Retinal pigment epithelial cell (primary cell): ENCODE measurements around the gene SLC6A2.
A peak's percentile ranks its signal among the peaks of the same experiment; 100 is the strongest.
"Not testable (repeated sequence)": the region's sequence is repeated elsewhere in the genome, so short reads cannot be mapped to it uniquely, and the experiment has no call there.

Experiments
- DNase-seq: peaks from one replicate; pipeline ENCODE4 v3.0.0-alpha.2; 2010; ENCODE audit warnings: low read depth
- H3K4me3 ChIP-seq: 2 replicates; pipeline ENCODE4 v1.5.1; 2011; ENCODE audit warnings: mild to moderate bottlenecking, low read length, control low read depth, moderate library complexity
- TF ChIP-seq, protein P1 (sequence below): conservative IDR thresholded peaks from 2 replicates; pipeline ENCODE4 v1.5.1; 2011; ENCODE audit warnings: low read depth, low read length, control low read depth, inconsistent platforms

The SLC6A2 gene

DNA sequence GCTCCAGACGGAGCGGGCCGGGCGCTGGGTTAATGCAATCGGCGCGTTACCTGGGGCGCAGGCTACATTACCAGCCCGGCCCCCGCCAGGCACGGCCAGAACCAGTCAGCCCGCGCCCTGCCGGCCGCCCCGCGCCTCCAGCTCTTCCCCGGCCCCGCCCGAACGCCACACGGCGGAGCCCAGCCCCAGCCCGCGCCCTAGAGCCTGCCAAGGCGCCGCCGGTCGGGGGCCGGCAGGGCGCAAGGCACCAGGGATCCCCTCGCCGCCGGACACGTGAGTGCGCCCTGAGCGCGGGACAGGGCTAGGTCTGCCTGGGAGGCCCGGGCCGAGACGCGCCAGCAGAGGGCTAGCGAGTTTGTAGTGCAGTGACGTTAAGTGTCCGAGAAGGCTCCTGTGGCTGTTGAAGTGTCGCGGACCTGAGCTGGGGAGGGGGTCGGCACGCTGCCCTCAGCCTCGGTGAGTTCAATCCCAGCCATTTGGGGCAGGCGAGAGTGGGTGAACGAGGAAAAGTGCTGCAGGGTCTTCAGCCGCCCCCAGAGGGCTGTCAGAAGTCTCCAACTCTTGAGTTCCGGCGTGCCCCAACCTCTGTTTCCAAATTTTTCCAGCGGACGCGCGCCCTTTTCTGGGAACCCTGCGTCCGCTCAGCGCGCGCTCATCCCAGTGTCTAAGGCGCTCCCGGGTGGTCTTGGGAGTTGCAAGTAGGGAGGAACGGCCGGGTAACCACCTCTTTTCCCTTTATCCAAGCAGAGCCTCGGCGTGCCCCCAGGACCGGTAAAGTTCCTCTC is at the start of gene SLC6A2:
Gene SLC6A2 (plus strand): TSS at position 92 of the 785 bp plus-strand sequence. CDS start 707 bp downstream, outside the sequence.
- H3K4me3 ChIP-seq, result no peak within 1 kb of the TSS
- DNase-seq, result no peak
- TF ChIP-seq, protein P1, sequence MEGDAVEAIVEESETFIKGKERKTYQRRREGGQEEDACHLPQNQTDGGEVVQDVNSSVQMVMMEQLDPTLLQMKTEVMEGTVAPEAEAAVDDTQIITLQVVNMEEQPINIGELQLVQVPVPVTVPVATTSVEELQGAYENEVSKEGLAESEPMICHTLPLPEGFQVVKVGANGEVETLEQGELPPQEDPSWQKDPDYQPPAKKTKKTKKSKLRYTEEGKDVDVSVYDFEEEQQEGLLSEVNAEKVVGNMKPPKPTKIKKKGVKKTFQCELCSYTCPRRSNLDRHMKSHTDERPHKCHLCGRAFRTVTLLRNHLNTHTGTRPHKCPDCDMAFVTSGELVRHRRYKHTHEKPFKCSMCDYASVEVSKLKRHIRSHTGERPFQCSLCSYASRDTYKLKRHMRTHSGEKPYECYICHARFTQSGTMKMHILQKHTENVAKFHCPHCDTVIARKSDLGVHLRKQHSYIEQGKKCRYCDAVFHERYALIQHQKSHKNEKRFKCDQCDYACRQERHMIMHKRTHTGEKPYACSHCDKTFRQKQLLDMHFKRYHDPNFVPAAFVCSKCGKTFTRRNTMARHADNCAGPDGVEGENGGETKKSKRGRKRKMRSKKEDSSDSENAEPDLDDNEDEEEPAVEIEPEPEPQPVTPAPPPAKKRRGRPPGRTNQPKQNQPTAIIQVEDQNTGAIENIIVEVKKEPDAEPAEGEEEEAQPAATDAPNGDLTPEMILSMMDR, result no peak

- TF ChIP-seq, protein P1, result no peak
- no peak for DNase-seq
- no peak overlapping the region for H3K4me3 ChIP-seq
Observed at GRCh38 chr16:55613613-55614335, 42.0 kb upstream of the SLC6A2 start.

- TF ChIP-seq, protein P1, result no peak
- no peak overlapping the region for H3K4me3 ChIP-seq
- DNase-seq, result no peak
Observed at GRCh38 chr16:55615071-55615470, 40.7 kb upstream of the SLC6A2 start.

DNA sequence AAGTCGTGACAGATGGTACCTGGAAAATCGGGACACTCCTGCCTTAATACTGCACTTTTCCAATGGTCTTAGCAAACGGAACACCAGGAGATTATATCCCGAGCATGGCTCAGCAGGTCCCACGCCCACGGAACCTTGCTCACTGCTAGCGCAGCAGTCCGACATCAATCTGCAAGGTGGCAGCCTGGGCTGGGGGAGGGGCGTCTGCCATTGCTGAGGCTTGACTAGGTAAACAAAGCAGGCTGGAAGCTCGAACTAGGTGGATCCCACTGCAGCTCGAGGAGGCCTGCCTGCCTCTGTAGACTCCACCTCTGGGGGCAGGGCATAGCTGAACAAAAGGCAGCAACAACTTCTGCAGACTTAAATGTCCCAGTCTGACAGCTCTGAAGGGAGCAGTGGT is 40.1 kb upstream of the SLC6A2 start:
- DNase-seq, H3K4me3 ChIP-seq: not testable (repeated sequence)

DNA sequence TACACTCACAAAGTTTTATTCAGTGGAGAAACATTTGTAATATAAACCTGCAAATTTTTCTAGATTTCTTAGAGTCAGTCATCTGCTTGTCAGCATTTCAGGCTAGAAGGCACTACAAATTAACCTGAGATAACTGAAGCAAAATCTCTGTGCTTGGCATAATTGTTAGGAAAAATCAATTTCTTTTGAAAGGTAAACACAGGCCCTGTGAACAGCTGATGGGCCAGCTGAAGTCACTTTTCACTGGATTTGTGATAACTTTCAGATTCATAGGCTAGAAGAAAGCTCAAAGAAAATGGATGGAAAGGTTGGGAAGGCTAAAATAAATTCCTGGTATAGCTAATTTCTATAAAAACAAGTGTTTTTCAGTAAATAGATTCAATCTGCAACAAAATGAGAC is 34.0 kb upstream of the SLC6A2 start:
- no peak for DNase-seq
- H3K4me3 ChIP-seq, result no peak overlapping the region
- TF ChIP-seq, protein P1, result no peak

DNA sequence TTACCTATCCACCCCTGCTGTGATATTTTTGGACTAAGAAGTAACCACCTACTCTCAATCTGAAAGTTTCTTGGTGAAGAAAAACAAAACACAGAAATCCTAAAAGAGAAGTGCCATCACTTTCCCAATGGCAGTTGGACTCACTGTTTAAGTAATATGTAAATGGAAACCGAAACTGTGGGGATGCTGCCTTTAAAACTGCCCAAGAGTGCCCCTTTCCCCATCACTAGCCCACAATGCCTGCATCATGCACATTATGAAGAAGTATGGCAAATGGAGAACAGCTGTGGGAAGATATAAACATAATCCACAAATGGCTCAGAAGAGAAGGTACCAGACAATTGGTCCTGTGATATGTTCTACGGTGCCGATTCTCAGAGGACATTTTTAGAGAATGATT is 33.5 kb upstream of the SLC6A2 start:
- TF ChIP-seq, protein P1, result no peak
- H3K4me3 ChIP-seq, result no peak overlapping the region

DNA sequence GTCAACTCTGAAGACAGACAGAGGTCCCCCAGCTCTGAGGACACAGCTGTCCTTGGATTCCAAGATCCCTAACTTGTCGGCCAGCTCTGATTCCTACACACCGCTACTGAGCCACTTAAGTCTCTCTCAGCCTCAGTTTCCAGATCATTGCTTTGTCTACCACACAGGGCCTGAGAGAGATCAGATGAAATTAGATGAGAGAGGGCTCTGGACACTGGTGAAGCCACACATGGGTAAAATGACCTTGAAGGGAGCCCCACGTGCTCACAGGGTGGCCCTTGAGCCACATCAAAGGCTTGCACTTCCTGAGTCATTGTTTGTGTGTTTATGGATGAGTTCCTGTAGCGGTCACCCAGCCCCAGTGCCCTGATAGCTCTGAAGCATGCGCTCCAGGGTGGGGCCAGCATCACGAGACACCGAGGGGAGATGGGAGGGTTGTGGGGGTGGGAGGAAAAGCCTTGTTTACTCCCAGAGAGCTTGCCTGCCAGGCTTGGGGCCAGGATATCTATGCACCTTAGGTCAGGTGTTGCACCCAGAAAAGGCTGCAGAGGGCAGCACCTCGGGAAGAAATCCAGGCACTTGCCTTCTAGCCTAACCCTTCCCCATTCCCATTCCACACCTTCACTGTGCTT is 32.7 kb upstream of the SLC6A2 start:
- DNase-seq, result no peak
- H3K4me3 ChIP-seq, result no peak overlapping the region
- TF ChIP-seq, protein P1, result peak; percentile 34

More for the DNA sequence above, 33.5 kb upstream of the SLC6A2 start:
- no peak for DNase-seq
